Inferior parietal cortex (tissue), 1 donor: Measurements from ENCODE around the gene PMS2.
"Not testable (repeated sequence)": the region's sequence is repeated elsewhere in the genome, so short reads cannot be mapped to it uniquely, and the experiment has no call there.

Experiments used
- DNase-seq: peaks from one replicate; pipeline ENCODE4 v3.0.0-alpha.2; 2016; ENCODE audit errors: extremely low spot score

Gene PMS2

GRCh38 chr7:5924180-5924579 is 84.7 kb downstream of the PMS2 start:
- DNase-seq, result not testable (repeated sequence)
